Calu3 (cell line): ENCODE measurements around the gene ARHGEF26. TPM values are rescaled to one million over a fixed set of nuclear protein-coding genes. Genes with fewer than 3 reads are reported as not detected.

Experiments used
- BruUV-seq: library from RNA; stranded (reverse); fragments of 400-500 nt; replicated peaks from 2 replicates; lab custom pipeline; 2021; lab: Mats Ljungman, UMichigan
- CTCF ChIA-PET: fragments of 300-600 bp; sonication (Branson Sonifier 250); formaldehyde crosslinking; loops from one replicate; lab custom pipeline; 2022; ENCODE audit warnings: antibody characterized with exemption; lab: Charles Lee
- DNase-seq: peaks from one replicate; pipeline ENCODE4 v3.0.0; 2022
- H3K27ac Mint-ChIP-seq: one replicate; pipeline ENCODE4 v1.8.0; 2022; ENCODE audit warnings: mixed read lengths; ENCODE audit not compliant: unreplicated experiment
- H3K27me3 Mint-ChIP-seq: one replicate; pipeline ENCODE4 v1.8.0; 2022; ENCODE audit warnings: mixed read lengths; ENCODE audit not compliant: unreplicated experiment
- H3K36me3 Mint-ChIP-seq: one replicate; pipeline ENCODE4 v1.8.0; 2022; ENCODE audit warnings: mild to moderate bottlenecking, moderate library complexity, mixed read lengths; ENCODE audit not compliant: insufficient read depth, unreplicated experiment
- H3K4me1 Mint-ChIP-seq: one replicate; pipeline ENCODE4 v1.8.0; 2022; ENCODE audit warnings: mild to moderate bottlenecking, low read depth, mixed read lengths; ENCODE audit not compliant: unreplicated experiment
- H3K4me3 Mint-ChIP-seq: one replicate; pipeline ENCODE4 v1.8.0; 2022; ENCODE audit warnings: mild to moderate bottlenecking, low read depth, moderate library complexity, mixed read lengths; ENCODE audit not compliant: unreplicated experiment
- H3K9me3 Mint-ChIP-seq: one replicate; pipeline ENCODE4 v1.8.0; 2022; ENCODE audit warnings: low read depth, mixed read lengths; ENCODE audit not compliant: unreplicated experiment
- intact Hi-C: fragments of 100-400 bp; cut with micrococcal nuclease; formaldehyde crosslinking; loops from one replicate; pipeline ENCODE4 v1.10.0; 2022; ENCODE audit not compliant: unreplicated experiment
- total RNA-seq: library from RNA; stranded (reverse); gene quantifications from 2 replicates; pipeline ENCODE4 v1.2.3, GENCODE V29; 2022
- TF ChIP-seq, protein P1 (sequence below): fragments of 200-600 bp; IDR thresholded peaks from one replicate; pipeline ENCODE4 v1.8.0; 2022; ENCODE audit warnings: antibody characterized with exemption; ENCODE audit not compliant: unreplicated experiment

ARHGEF26 gene
- total RNA-seq, 1 experiment from 2014 or later: 21.4 TPM

DNA sequence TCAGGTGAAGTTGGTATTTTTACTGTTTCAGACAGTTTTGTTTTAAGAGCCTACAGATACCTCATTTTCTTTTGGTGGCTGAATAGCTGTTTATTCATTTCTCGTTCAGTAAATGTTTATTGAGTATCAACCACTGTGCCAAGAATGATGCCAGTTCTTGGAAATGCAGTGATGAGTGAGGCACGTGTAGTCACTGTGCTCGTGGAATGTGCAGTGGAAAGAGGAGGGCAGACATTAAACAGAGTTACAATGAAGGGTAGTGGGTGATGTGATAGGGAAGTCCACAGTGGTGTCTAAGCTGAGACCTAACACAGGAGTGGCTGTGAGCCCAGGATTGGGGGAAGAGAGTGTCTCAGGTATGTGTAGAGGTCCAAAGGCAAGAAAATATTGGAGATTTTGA lies 73.7 kb downstream of the ARHGEF26 start:
- Mint-ChIP-seq H3K36me3 (peaks cover 5% of the 10 kb centered on the region), H3K27me3 (no peaks in the 10 kb centered on the region), H3K4me3 (no peak overlapping the region), H3K9me3 (peaks cover 3% of the 10 kb centered on the region), H3K4me1 (no peaks in the 10 kb centered on the region), H3K27ac (no peak overlapping the region)
- no peak for DNase-seq
- CTCF ChIA-PET: no interaction called here
- intact Hi-C loops: no loop called here
- TF ChIP-seq, protein P1, sequence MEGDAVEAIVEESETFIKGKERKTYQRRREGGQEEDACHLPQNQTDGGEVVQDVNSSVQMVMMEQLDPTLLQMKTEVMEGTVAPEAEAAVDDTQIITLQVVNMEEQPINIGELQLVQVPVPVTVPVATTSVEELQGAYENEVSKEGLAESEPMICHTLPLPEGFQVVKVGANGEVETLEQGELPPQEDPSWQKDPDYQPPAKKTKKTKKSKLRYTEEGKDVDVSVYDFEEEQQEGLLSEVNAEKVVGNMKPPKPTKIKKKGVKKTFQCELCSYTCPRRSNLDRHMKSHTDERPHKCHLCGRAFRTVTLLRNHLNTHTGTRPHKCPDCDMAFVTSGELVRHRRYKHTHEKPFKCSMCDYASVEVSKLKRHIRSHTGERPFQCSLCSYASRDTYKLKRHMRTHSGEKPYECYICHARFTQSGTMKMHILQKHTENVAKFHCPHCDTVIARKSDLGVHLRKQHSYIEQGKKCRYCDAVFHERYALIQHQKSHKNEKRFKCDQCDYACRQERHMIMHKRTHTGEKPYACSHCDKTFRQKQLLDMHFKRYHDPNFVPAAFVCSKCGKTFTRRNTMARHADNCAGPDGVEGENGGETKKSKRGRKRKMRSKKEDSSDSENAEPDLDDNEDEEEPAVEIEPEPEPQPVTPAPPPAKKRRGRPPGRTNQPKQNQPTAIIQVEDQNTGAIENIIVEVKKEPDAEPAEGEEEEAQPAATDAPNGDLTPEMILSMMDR: no peak
- BruUV-seq: no TSS peak

DNA sequence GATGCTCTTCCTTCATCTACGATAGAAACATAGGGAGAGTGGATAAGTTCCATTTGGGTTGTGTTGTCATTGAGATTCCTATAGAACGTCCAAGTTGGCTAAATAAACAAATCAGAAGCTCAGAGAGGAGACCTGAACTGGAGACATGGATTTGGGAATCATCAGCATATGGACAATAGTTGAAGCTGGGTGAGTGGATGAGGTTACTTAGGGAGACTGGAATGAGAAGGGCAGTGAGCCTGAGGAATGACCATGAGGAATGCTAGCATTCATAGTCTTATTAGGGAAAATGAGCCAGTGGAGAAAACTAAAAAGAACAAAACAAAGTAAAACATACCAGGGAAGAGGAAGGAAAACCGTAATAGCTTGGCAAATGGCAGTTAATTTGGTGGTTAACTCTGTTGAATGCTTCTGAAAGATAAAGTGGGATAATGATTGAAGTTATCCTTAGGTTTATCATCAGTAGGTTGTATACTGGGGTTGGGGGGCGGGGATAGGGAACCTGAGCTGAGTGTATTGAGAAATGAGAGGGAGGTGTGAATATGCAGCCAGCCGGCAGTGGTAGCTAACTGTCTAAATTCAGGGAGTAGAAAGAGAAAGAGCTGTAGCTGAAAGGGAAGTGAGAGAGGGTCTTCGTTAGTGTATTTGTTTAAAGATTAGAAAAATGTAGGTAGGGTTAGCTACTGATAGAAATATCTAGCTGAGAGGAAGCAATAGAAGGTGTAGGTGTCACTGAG lies 74.6 kb downstream of the ARHGEF26 start:
- no peaks in the 10 kb centered on the region for H3K27me3 Mint-ChIP-seq
- H3K4me3 Mint-ChIP-seq: no peak overlapping the region
- DNase-seq: no peak
- peaks cover 5% of the 10 kb centered on the region for H3K36me3 Mint-ChIP-seq
- no TSS peak for BruUV-seq
- CTCF ChIA-PET: no interaction called here
- peaks cover 3% of the 10 kb centered on the region for H3K9me3 Mint-ChIP-seq
- no peak overlapping the region for H3K27ac Mint-ChIP-seq
- intact Hi-C loops: no loop called here
- H3K4me1 Mint-ChIP-seq: no peaks in the 10 kb centered on the region
- TF ChIP-seq, protein P1: no peak

DNA sequence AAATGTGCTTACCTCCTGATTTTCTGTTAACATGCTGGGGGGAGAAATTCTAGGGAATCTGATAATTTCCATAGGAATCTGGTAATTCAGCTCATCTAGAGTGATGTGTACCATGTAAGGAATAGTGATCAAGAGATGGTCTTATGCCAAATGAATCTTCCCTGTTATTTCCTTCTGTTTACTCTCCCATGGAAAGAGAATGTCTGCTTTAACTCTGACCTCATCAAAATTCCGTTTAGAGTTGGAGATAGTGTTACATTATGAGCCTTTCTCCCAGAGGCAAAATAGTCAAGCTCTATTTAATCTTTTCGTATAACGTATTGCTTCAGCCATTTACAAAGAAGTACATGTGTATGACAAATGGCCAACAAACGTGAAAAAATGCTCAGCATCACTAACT lies 76.6 kb downstream of the ARHGEF26 start:
- intact Hi-C loops: no loop called here
- no peak overlapping the region for H3K4me3 Mint-ChIP-seq
- peaks cover 3% of the 10 kb centered on the region for H3K9me3 Mint-ChIP-seq
- CTCF ChIA-PET: no interaction called here
- no TSS peak for BruUV-seq
- no peak for DNase-seq
- TF ChIP-seq, protein P1: no peak
- H3K27me3 Mint-ChIP-seq: no peaks in the 10 kb centered on the region
- H3K27ac Mint-ChIP-seq: no peak overlapping the region
- no peaks in the 10 kb centered on the region for H3K4me1 Mint-ChIP-seq
- peaks cover 5% of the 10 kb centered on the region for H3K36me3 Mint-ChIP-seq

DNA sequence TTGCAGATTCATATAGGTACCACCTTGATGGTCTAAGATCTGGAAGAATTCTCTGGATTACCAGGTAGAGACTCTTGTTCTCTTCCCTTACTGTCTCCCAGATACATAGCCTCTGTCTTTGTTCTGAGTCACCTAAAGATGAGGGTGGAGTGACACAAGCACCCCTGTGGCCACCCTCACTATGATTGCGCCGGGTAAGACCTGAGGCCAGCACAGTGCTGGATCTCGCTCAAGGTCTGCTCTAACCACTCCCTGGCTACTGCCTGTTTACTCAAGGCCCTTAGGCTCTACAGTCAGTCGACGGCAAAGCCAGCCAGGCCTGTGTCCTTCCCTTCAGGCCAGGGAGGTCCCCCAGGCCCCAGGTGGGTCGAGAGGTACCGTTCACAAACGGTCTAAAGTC lies 88.3 kb downstream of the ARHGEF26 start:
- BruUV-seq: no TSS peak
- Mint-ChIP-seq H3K4me3 (no peak overlapping the region), H3K9me3 (peaks cover 9% of the 10 kb centered on the region), H3K27ac (no peak overlapping the region), H3K27me3 (no peaks in the 10 kb centered on the region), H3K36me3 (no peaks in the 10 kb centered on the region), H3K4me1 (no peaks in the 10 kb centered on the region)
- intact Hi-C loops: no loop called here
- no peak for DNase-seq
- TF ChIP-seq, protein P1: no peak
- CTCF ChIA-PET: interaction anchor here (0.6 kb wide), 1 partner anchor 1426 kb away, joined by 3 read pairs; no protein-coding TSS in a partner anchor
